Stomach (tissue), 9 donors: ENCODE data around the gene KCNIP4. TPM values are rescaled to one million over a fixed set of nuclear protein-coding genes. Genes with fewer than 3 reads are reported as not detected.

ENCODE experiments used
- DNase-seq, 2 donors: peaks; one replicate each; pipeline versions ENCODE4 v3.0.0 to v3.0.0-alpha.2; 2013 to 2019
- H3K27ac ChIP-seq, 5 donors: fragments of 200-600 bp in 4 of 5; sonication (generic) in 4 of 5; one replicate each; pipeline ENCODE4 v1.5.1; 2013 to 2019; ENCODE audit warnings: mild to moderate bottlenecking in 1 of 5, moderate library complexity in 1 of 5
- H3K27me3 ChIP-seq, 3 donors: fragments of 200-600 bp; sonication (generic); one replicate each; pipeline ENCODE4 v1.5.1; 2017 to 2019; ENCODE audit warnings: mixed run types in 1 of 3
- H3K36me3 ChIP-seq, 4 donors: fragments of 200-600 bp; sonication (generic); 1 replicate in 3 of 4; 2 replicates in 1 of 4; pipeline ENCODE4 v1.5.1; 2016 to 2019
- H3K4me1 ChIP-seq, 4 donors: fragments of 200-600 bp; sonication (generic); one replicate each; pipeline ENCODE4 v1.5.1; 2016 to 2019
- H3K4me3 ChIP-seq, 4 donors: fragments of 200-600 bp; sonication (generic) in 3 of 4; one replicate each; pipeline ENCODE4 v1.5.1; 2016 to 2019; ENCODE audit warnings: mild to moderate bottlenecking in 1 of 4
- H3K9me3 ChIP-seq, 4 donors: fragments of 200-600 bp; sonication (generic); one replicate each; pipeline ENCODE4 v1.5.1; 2016 to 2019
- CTCF ChIP-seq, 7 experiments: fragments of 450-650 bp in 4 of 7; fragments of 200-600 bp in 3 of 7; sonication (generic) in 3 of 7; IDR thresholded peaks; one replicate each; pipeline ENCODE4 v1.5.1; 2016 to 2019; ENCODE audit warnings: antibody characterized with exemption in 7 of 7, control low read depth in 2 of 7, mild to moderate bottlenecking in 1 of 7
- EP300 ChIP-seq: sonication (generic); formaldehyde crosslinking; IDR thresholded peaks from one replicate; pipeline ENCODE4 v1.6.1; 2017; ENCODE audit warnings: antibody characterized with exemption
- POLR2A ChIP-seq, 4 donors: fragments of 450-650 bp; IDR thresholded peaks; one replicate each; pipeline ENCODE4 v1.6.1; 2016; ENCODE audit warnings: antibody characterized with exemption in 4 of 4, control low read depth in 2 of 4, mild to moderate bottlenecking in 1 of 4, moderate library complexity in 1 of 4
- POLR2AphosphoS5 ChIP-seq, 3 donors: sonication (generic); formaldehyde crosslinking; IDR thresholded peaks; one replicate each; pipeline ENCODE4 v1.6.1; 2016; ENCODE audit warnings: antibody characterized with exemption in 3 of 3
- WGBS, 5 donors: extraction: QIAGEN DNeasy Blood & Tissue Kit in 3 of 5; methylation state at CpG; one replicate each; pipeline versions ENCODE4 v1.1.5 to v1.1.7; 2013 to 2018; 5-methylcytosine and 5-hydroxymethylcytosine counted together
- intact Hi-C: fragments of 100-400 bp; cut with DNase I; formaldehyde crosslinking; loops from one replicate; pipeline ENCODE4 v1.15.1; 2023; ENCODE audit warnings: low total_unique reads
- polyA plus RNA-seq, 3 donors: library from polyadenylated mRNA; stranded (reverse); fragments of 200-250 nt; gene quantifications; one replicate each; pipeline ENCODE4 v1.2.3, GENCODE V29; 2013
- total RNA-seq, 5 donors: library from RNA; depleted of rRNA; stranded (reverse); fragments of >200 nt; gene quantifications; one replicate each; pipeline versions ENCODE4 v1.1.0 to v1.2.3, GENCODE V29; 2014 to 2016
- donor health status: healthy with polysubstance abuse.
- donor health status: Bipolar disorder and iron deficiency.
- donor health status: healthy.

KCNIP4 gene
- total and polyA plus RNA-seq, 8 donors: 0.23 to 1.8 (median 1.3) TPM; not detected in 4

DNA sequence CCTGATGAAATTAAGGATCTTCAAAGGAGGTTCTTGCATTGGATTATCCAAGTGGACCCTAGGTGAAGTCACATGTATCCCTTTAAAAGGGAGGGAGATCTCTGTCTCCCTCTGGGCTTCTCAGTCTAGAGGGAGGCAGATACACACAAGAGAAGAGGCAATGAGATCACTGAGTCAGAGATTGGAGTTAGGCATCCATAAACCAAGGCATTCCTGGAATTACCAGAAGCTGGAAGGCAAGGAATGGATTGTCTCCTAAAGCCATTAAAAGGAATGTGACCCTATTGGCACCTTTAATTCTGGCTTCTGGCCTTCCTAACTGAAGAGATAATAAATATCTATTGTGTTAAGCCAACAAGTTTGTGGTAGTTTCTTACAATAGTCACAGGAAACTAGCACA is 865.2 kb downstream of the KCNIP4 start:
- no peak for TF ChIP-seq EP300
- no peak for TF ChIP-seq CTCF (IDR thresholded peaks at IDR 0.05)
- TF ChIP-seq POLR2A (IDR thresholded peaks at IDR 0.05): no peak
- TF ChIP-seq POLR2AphosphoS5 (IDR thresholded peaks at IDR 0.05): no peak
- intact Hi-C loops: no loop called here

GRCh38 chr4:21077967-21078366 is 870.6 kb downstream of the KCNIP4 start:
- no peak for DNase-seq
- H3K36me3 ChIP-seq: no peaks in the 10 kb centered on the region
- intact Hi-C loops: no loop called here
- no peak overlapping the region for H3K4me3 ChIP-seq
- no peaks in the 10 kb centered on the region for H3K27me3 ChIP-seq
- H3K27ac ChIP-seq: no peak overlapping the region
- H3K4me1 ChIP-seq: no peaks in the 10 kb centered on the region
- H3K9me3 ChIP-seq: no peaks in the 10 kb centered on the region
- WGBS, 5 donors: 76 to 88% (median 87%) methylated on average over 2 of the region's 2 CpGs
- TF ChIP-seq CTCF (IDR thresholded peaks at IDR 0.05) (no peak), EP300 (no peak), POLR2AphosphoS5 (IDR thresholded peaks at IDR 0.05) (no peak), POLR2A (IDR thresholded peaks at IDR 0.05) (no peak)

More for the DNA sequence above, 865.2 kb downstream of the KCNIP4 start:
- Histone ChIP-seq H3K36me3 (no peaks in the 10 kb centered on the region), H3K4me3 (no peak overlapping the region), H3K27ac (no peak overlapping the region), H3K27me3 (no peaks in the 10 kb centered on the region), H3K4me1 (no peaks in the 10 kb centered on the region), H3K9me3 (no peaks in the 10 kb centered on the region)
- DNase-seq: no peak

- Histone ChIP-seq H3K4me1 (no peaks in the 10 kb centered on the region), H3K27ac (no peak overlapping the region), H3K9me3 (peaks cover 0 to 4% (median 0%) of the 10 kb centered on the region in 4 donors), H3K27me3 (no peaks in the 10 kb centered on the region), H3K36me3 (no peaks in the 10 kb centered on the region), H3K4me3 (no peak overlapping the region)
- TF ChIP-seq POLR2A (IDR thresholded peaks at IDR 0.05): no peak
- no peak for TF ChIP-seq EP300
- no peak for TF ChIP-seq CTCF (IDR thresholded peaks at IDR 0.05)
- TF ChIP-seq POLR2AphosphoS5 (IDR thresholded peaks at IDR 0.05): no peak
- WGBS, 5 donors: 87 to 100% (median 90%) methylated on average over 1 of the region's 1 CpG
- intact Hi-C loops: no loop called here
- DNase-seq: no peak
These were observed 881.2 kb downstream of the KCNIP4 start for GRCh38 chr4:21067351-21067750.

- H3K36me3 ChIP-seq: no peaks in the 10 kb centered on the region
- H3K4me3 ChIP-seq: no peak overlapping the region
- H3K27ac ChIP-seq: no peak overlapping the region
- intact Hi-C loops: no loop called here
- DNase-seq: no peak
- TF ChIP-seq POLR2A (IDR thresholded peaks at IDR 0.05) (no peak), POLR2AphosphoS5 (IDR thresholded peaks at IDR 0.05) (no peak), EP300 (no peak), CTCF (IDR thresholded peaks at IDR 0.05) (no peak)
- H3K27me3 ChIP-seq: no peaks in the 10 kb centered on the region
- no peaks in the 10 kb centered on the region for H3K4me1 ChIP-seq
- 50 to 69% (median 66%) methylated on average over 1 of the region's 1 CpG for WGBS, 5 donors
- H3K9me3 ChIP-seq: peaks cover 0 to 4% (median 0%) of the 10 kb centered on the region in 4 donors
These were observed 886.7 kb downstream of the KCNIP4 start for GRCh38 chr4:21061902-21062301.
